ENCODE results near the gene R3HDM2. TPM values are rescaled to one million over a fixed set of nuclear protein-coding genes. Genes with fewer than 3 reads are reported as not detected.

R3HDM2 gene
- total RNA-seq, 1 donor from 2014 or later, result 86.8 TPM

DNA sequence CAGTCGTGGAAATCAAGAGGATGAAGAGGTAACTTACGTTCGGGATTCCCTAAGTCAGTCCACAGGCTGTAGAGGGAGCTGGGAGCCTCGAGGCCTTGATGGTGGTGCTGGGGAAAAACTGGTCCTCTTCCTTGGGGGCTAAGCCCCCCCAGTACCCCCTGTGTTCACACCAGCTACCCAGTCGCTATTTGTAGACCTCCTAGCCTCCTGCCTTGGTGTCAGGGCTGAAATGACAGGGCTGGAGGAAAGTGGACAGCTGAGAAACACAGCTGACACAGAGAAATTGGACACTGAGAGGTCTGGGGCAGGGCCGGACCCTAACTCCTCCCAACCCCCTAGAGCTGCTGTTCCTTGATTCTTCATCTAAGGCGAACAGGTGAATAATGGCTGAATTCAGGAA is 179.9 kb downstream of the R3HDM2 start, which contains the start of gene STAC3:
Gene STAC3, minus strand, starts transcription at position 232 of the 400 bp plus-strand sequence. CDS start 1,551 bp downstream, outside the sequence.
- no peak for DNase-seq (ENCODE audit: low spot score, unreplicated experiment)
- Mint-ChIP-seq H3K4me1 (ENCODE audit: low read depth) (no peaks in the 10 kb centered on the region), H3K36me3 (ENCODE audit: insufficient read depth) (peaks cover 1% of the 10 kb centered on the region), H3K27ac (no peak within 1 kb of the TSS), H3K27me3 (no peaks in the 10 kb centered on the region), H3K9me3 (ENCODE audit: low read depth) (no peaks in the 10 kb centered on the region), H3K4me3 (ENCODE audit: low read depth) (no peak within 1 kb of the TSS)
- TF ChIP-seq, protein P1, sequence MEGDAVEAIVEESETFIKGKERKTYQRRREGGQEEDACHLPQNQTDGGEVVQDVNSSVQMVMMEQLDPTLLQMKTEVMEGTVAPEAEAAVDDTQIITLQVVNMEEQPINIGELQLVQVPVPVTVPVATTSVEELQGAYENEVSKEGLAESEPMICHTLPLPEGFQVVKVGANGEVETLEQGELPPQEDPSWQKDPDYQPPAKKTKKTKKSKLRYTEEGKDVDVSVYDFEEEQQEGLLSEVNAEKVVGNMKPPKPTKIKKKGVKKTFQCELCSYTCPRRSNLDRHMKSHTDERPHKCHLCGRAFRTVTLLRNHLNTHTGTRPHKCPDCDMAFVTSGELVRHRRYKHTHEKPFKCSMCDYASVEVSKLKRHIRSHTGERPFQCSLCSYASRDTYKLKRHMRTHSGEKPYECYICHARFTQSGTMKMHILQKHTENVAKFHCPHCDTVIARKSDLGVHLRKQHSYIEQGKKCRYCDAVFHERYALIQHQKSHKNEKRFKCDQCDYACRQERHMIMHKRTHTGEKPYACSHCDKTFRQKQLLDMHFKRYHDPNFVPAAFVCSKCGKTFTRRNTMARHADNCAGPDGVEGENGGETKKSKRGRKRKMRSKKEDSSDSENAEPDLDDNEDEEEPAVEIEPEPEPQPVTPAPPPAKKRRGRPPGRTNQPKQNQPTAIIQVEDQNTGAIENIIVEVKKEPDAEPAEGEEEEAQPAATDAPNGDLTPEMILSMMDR (IDR thresholded peaks at IDR 0.05; ENCODE audit: unreplicated experiment), result no peak

DNA sequence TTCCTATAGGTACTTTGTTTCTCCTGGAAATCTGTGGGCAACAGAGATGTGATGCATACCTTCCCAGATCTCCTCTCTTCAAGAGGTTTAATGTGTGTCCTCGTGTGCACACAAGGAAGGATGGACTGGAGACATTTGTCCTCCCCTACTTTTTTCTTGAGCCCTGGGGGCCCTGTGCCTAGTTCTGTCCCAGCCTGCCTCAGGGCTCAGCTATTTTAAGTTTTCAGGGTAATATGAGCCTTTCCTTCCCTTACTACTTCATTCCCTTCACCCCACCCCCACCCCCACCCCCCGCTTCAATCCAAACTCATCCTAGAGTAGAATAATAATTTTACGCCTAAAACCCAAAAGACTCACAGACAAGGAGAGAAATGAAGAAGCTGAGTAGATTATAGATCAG is 180.3 kb downstream of the R3HDM2 start:
- no peaks in the 10 kb centered on the region for H3K27me3 Mint-ChIP-seq
- no peak overlapping the region for H3K4me3 Mint-ChIP-seq (ENCODE audit: low read depth)
- no peak for DNase-seq (ENCODE audit: low spot score, unreplicated experiment)
- no peak overlapping the region for H3K27ac Mint-ChIP-seq
- TF ChIP-seq, protein P1 (IDR thresholded peaks at IDR 0.05; ENCODE audit: unreplicated experiment), result no peak
- no peaks in the 10 kb centered on the region for H3K9me3 Mint-ChIP-seq (ENCODE audit: low read depth)
- H3K36me3 Mint-ChIP-seq (ENCODE audit: insufficient read depth), result peaks cover 1% of the 10 kb centered on the region
- no peaks in the 10 kb centered on the region for H3K4me1 Mint-ChIP-seq (ENCODE audit: low read depth)

DNA sequence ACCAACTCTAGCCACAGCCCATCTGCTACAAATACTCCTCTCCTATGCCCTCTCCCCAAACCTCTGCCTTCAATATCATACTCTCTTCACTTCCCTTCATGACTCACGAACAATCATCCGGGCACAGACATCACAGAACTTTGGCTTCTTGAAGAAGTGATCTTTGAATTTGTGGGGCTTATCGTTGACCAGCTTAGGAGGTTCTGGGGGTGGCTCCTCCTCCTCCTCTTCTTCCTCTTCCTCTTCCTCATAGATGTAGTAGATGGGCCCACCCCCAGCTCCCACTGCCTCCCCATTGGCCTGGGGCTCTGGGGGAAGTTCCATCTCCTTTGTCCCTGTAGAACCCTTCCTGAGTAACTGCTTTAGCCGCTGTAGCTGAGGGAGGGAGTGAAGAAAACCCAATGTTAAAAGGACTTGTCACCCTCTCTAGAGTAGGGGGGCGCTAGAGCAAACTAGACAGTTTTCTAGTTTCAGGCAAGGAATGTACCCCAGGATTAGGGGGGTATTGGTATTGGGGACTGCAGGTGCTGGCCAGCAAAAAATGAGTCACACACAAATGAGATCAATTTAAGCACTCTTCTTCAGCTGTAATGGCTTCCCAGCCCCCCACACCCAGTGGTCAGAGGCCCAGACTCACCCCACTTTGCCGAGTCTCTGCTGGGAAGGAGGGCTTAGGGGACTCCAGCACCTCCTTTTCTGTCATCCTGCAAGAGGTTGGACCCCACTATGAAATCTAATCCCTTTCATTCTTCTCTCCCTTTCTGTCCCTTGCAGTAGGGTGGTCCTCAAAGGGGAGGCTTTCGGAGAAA is 181.7 kb downstream of the R3HDM2 start:
- no peak for DNase-seq (ENCODE audit: low spot score, unreplicated experiment)
- peaks cover 1% of the 10 kb centered on the region for H3K36me3 Mint-ChIP-seq (ENCODE audit: insufficient read depth)
- H3K4me1 Mint-ChIP-seq (ENCODE audit: low read depth), result no peaks in the 10 kb centered on the region
- TF ChIP-seq, protein P1 (IDR thresholded peaks at IDR 0.05; ENCODE audit: unreplicated experiment), result no peak
- H3K27me3 Mint-ChIP-seq, result peaks cover 10% of the 10 kb centered on the region
- no peaks in the 10 kb centered on the region for H3K9me3 Mint-ChIP-seq (ENCODE audit: low read depth)
- H3K4me3 Mint-ChIP-seq (ENCODE audit: low read depth), result no peak overlapping the region
- no peak overlapping the region for H3K27ac Mint-ChIP-seq

DNA sequence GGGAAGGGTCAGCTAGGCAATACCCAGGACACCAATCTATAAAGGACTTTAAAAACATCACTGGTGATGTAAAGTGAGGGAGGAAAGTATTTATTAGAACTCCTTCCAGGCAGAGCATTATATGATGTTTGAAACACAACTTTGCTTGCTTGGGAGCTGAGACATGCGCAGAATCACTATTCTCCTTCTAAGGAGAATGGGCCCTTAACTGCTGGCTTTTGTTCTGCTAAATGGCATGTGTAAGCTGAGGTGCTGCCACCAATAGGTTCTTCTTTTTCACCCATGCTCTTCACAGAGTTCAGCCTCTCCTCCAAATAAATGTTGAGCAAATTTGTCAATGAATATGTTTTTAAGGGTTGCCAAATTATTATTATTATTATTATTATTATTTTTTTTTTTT is 183.8 kb downstream of the R3HDM2 start:
- no peak overlapping the region for H3K4me3 Mint-ChIP-seq (ENCODE audit: low read depth)
- H3K27me3 Mint-ChIP-seq, result peaks cover 24% of the 10 kb centered on the region
- H3K36me3 Mint-ChIP-seq (ENCODE audit: insufficient read depth), result no peaks in the 10 kb centered on the region
- peaks cover 4% of the 10 kb centered on the region for H3K4me1 Mint-ChIP-seq (ENCODE audit: low read depth)
- no peak overlapping the region for H3K27ac Mint-ChIP-seq
- DNase-seq (ENCODE audit: low spot score, unreplicated experiment), result no peak
- H3K9me3 Mint-ChIP-seq (ENCODE audit: low read depth), result no peaks in the 10 kb centered on the region
- TF ChIP-seq, protein P1 (IDR thresholded peaks at IDR 0.05; ENCODE audit: unreplicated experiment), result no peak

DNA sequence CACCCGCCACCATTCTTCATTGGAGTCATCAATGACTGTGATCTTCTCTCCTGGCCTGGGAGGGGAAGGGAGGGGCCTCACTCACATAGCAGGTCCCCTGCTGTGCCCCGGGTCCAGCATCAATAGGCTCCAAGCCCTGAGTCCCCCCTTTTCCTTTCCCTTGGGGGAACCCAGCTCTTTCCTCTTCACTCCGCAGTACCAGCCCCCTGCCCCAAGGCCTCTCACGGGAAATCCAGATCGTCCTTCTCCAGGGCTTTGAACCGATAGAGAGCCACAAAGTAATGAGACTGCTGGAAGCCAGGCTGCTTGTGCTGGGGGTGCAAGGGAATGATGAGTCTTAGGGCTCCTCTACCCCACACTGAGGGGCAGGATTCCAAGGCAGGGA is 186.5 kb downstream of the R3HDM2 start:
- Mint-ChIP-seq H3K36me3 (ENCODE audit: insufficient read depth) (no peaks in the 10 kb centered on the region), H3K9me3 (ENCODE audit: low read depth) (no peaks in the 10 kb centered on the region), H3K27me3 (peaks cover 51% of the 10 kb centered on the region), H3K4me1 (ENCODE audit: low read depth) (peaks cover 14% of the 10 kb centered on the region), H3K27ac (no peak overlapping the region), H3K4me3 (ENCODE audit: low read depth) (no peak overlapping the region)
- TF ChIP-seq, protein P1 (IDR thresholded peaks at IDR 0.05; ENCODE audit: unreplicated experiment), result no peak
- no peak for DNase-seq (ENCODE audit: low spot score, unreplicated experiment)

Data from progenitor cell of endocrine pancreas (in vitro differentiated cells).